SJCRH30 (cell line): Measurements from ENCODE around the gene SPATA16. TPM values are rescaled to one million over a fixed set of nuclear protein-coding genes. Genes with fewer than 3 reads are reported as not detected.

Experiments used
- DNase-seq, 2 experiments: peaks; one replicate each; pipeline ENCODE4 v3.0.0-alpha.2; 2015 to 2020
- H3K27ac ChIP-seq: fragments of 250-450 bp; sonication (Bioruptor Pico); 2 replicates; pipeline ENCODE4 v1.5.1; 2020; ENCODE audit warnings: mild to moderate bottlenecking, moderate library complexity
- H3K27me3 ChIP-seq: fragments of 250-450 bp; sonication (Bioruptor Pico); 2 replicates; pipeline ENCODE4 v1.5.1; 2020; ENCODE audit warnings: mild to moderate bottlenecking, moderate library complexity
- H3K36me3 ChIP-seq: fragments of 250-450 bp; sonication (Bioruptor Pico); 2 replicates; pipeline ENCODE4 v1.5.1; 2020; ENCODE audit warnings: mild to moderate bottlenecking, moderate library complexity
- H3K4me1 ChIP-seq: fragments of 250-450 bp; sonication (Bioruptor Pico); 2 replicates; pipeline ENCODE4 v1.5.1; 2020; ENCODE audit warnings: mild to moderate bottlenecking, moderate library complexity
- H3K4me3 ChIP-seq: fragments of 250-450 bp; sonication (Bioruptor Pico); 2 replicates; pipeline ENCODE4 v1.5.1; 2020; ENCODE audit warnings: mild to moderate bottlenecking, moderate library complexity
- H3K9me3 ChIP-seq: fragments of 250-450 bp; sonication (Bioruptor Pico); replicated peaks from 2 replicates; pipeline ENCODE4 v1.5.1; 2020; ENCODE audit warnings: mild to moderate bottlenecking, moderate library complexity
- total RNA-seq: library from RNA; depleted of rRNA; stranded (reverse); fragments of >200 nt; shearing (Covaris generic); gene quantifications from 2 replicates; pipeline ENCODE4 v1.2.3, GENCODE V29; 2014

The SPATA16 gene
- total RNA-seq, 1 experiment from 2014 or later, result not detected

GRCh38 chr3:173003956-173004355 is 137.1 kb downstream of the SPATA16 start:
- H3K27ac ChIP-seq, result no peak overlapping the region
- DNase-seq, result no peak
- no peaks in the 10 kb centered on the region for H3K9me3 ChIP-seq
- no peaks in the 10 kb centered on the region for H3K27me3 ChIP-seq
- H3K4me1 ChIP-seq, result no peaks in the 10 kb centered on the region
- H3K4me3 ChIP-seq, result no peak overlapping the region
- H3K36me3 ChIP-seq, result no peaks in the 10 kb centered on the region

GRCh38 chr3:173003471-173003870 is 137.6 kb downstream of the SPATA16 start:
- H3K4me3 ChIP-seq, result no peak overlapping the region
- no peaks in the 10 kb centered on the region for H3K4me1 ChIP-seq
- H3K9me3 ChIP-seq, result no peaks in the 10 kb centered on the region
- no peaks in the 10 kb centered on the region for H3K27me3 ChIP-seq
- H3K27ac ChIP-seq, result no peak overlapping the region
- no peak for DNase-seq
- H3K36me3 ChIP-seq, result no peaks in the 10 kb centered on the region

- Histone ChIP-seq H3K36me3 (no peaks in the 10 kb centered on the region), H3K9me3 (no peaks in the 10 kb centered on the region), H3K27ac (no peak overlapping the region), H3K4me3 (no peak overlapping the region), H3K4me1 (no peaks in the 10 kb centered on the region), H3K27me3 (no peaks in the 10 kb centered on the region)
- no peak for DNase-seq
Measured at GRCh38 chr3:173001622-173002021, 139.4 kb downstream of the SPATA16 start.

DNA sequence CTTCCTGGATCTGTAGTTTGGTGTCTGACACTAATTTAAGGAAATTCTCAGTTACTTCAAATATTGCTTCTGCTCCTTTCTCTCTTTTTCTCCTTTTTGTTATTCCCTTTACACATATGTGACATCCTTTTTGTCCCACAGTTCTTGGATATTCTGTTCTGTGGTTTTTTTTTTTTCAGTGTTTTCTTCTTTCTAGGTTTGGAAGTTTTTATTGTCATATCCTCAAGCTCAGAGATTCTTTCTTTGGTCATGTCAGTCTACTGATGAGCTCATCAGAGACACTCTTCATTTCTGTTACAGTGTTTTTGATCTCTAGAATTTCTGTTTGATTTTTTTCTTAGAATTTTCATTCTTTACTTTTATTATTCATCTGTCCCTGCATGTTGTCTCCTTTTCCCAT is 140.5 kb downstream of the SPATA16 start:
- no peaks in the 10 kb centered on the region for H3K36me3 ChIP-seq
- DNase-seq, result no peak
- no peaks in the 10 kb centered on the region for H3K27me3 ChIP-seq
- H3K4me3 ChIP-seq, result no peak overlapping the region
- H3K9me3 ChIP-seq, result no peaks in the 10 kb centered on the region
- H3K4me1 ChIP-seq, result no peaks in the 10 kb centered on the region
- no peak overlapping the region for H3K27ac ChIP-seq

DNA sequence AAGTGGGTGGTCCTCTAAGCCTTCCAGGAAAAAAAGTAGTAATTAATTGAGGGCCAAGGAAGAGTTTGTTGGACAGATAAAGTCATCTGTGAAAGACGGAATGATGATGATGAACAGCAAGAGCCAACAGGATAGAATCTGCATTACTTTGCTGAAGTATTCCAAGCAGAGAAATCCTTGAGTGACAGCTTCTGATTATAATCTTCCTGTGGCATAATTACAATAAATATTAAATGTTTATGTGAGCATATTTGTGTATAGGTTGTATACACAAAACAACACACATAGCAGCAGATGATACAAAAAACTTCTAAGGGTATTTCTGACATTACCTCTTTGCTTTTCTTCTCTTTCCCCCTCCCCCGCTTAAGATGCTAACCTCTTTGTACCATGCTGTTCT is 147.6 kb downstream of the SPATA16 start:
- no peak overlapping the region for H3K4me3 ChIP-seq
- no peaks in the 10 kb centered on the region for H3K4me1 ChIP-seq
- no peak for DNase-seq
- no peaks in the 10 kb centered on the region for H3K36me3 ChIP-seq
- H3K9me3 ChIP-seq, result no peaks in the 10 kb centered on the region
- H3K27me3 ChIP-seq, result no peaks in the 10 kb centered on the region
- H3K27ac ChIP-seq, result no peak overlapping the region

DNA sequence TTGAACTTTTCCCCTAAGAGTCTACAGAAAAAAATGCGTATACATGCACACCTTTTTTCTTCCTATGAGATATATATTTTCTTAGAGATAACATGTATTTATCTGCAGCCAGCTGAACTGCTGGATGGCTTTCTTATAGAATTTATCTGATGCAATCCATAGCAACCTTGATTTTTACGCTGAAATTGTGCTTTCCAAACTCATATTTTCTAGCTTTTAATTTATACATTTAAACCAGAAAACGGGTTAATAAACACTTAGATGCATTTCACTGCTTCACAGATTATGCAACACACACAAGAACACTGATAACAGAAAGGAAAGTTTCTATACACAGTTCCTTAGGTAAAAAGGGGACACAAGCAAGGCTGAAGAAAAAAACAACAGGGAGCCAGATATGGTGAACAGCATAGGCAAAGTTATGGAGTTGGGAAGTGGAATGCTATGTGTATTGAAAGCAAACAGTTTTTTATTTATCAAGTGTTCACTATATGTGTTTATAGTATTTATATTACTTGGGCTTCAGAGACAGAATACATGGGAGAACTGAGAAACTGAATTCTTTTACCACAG is 149.5 kb downstream of the SPATA16 start:
- no peak for DNase-seq
- Histone ChIP-seq H3K4me3 (no peak overlapping the region), H3K36me3 (no peaks in the 10 kb centered on the region), H3K4me1 (no peaks in the 10 kb centered on the region), H3K9me3 (no peaks in the 10 kb centered on the region), H3K27me3 (no peaks in the 10 kb centered on the region), H3K27ac (no peak overlapping the region)

GRCh38 chr3:172989373-172989772 is 151.7 kb downstream of the SPATA16 start:
- H3K4me1 ChIP-seq, result no peaks in the 10 kb centered on the region
- no peak overlapping the region for H3K27ac ChIP-seq
- no peaks in the 10 kb centered on the region for H3K27me3 ChIP-seq
- H3K36me3 ChIP-seq, result no peaks in the 10 kb centered on the region
- no peaks in the 10 kb centered on the region for H3K9me3 ChIP-seq
- DNase-seq, result no peak
- H3K4me3 ChIP-seq, result no peak overlapping the region

- Histone ChIP-seq H3K4me3 (no peak overlapping the region), H3K36me3 (no peaks in the 10 kb centered on the region), H3K4me1 (no peaks in the 10 kb centered on the region), H3K27ac (no peak overlapping the region), H3K9me3 (no peaks in the 10 kb centered on the region), H3K27me3 (no peaks in the 10 kb centered on the region)
- DNase-seq, result peak; percentile 2 to 19
Measured at GRCh38 chr3:172987273-172987672, 153.8 kb downstream of the SPATA16 start.

DNA sequence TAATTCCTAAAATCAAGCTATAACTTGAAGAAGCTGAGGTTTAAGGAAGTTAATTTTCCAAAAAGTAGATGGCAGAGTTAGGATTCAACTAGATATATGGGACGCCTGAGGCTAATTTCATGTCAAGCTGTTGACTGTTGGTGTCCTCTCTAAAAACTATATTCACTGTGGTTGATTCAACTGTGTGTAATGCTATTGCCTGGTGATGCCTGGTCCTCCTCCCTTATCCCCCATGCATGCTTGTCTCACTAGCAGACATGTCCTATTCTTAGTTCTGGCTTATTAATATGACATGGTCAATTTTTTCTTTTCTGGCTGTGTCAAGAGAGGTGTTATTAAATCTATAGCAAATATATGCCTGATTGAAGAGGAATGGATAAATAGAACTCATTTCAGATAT is 156.1 kb downstream of the SPATA16 start:
- no peak for DNase-seq
- Histone ChIP-seq H3K4me3 (no peak overlapping the region), H3K9me3 (no peaks in the 10 kb centered on the region), H3K27me3 (no peaks in the 10 kb centered on the region), H3K27ac (no peak overlapping the region), H3K4me1 (no peaks in the 10 kb centered on the region), H3K36me3 (no peaks in the 10 kb centered on the region)

GRCh38 chr3:172982736-172983364 is 158.2 kb downstream of the SPATA16 start:
- DNase-seq, result peak in 1 of 2 experiments; percentile 18
- H3K27ac ChIP-seq, result no peak overlapping the region
- H3K4me3 ChIP-seq, result no peak overlapping the region
- H3K36me3 ChIP-seq, result no peaks in the 10 kb centered on the region
- H3K27me3 ChIP-seq, result no peaks in the 10 kb centered on the region
- no peaks in the 10 kb centered on the region for H3K4me1 ChIP-seq
- no peaks in the 10 kb centered on the region for H3K9me3 ChIP-seq

GRCh38 chr3:172981407-172981983 is 159.5 kb downstream of the SPATA16 start:
- DNase-seq, result no peak
- Histone ChIP-seq H3K9me3 (no peaks in the 10 kb centered on the region), H3K27me3 (no peaks in the 10 kb centered on the region), H3K4me1 (no peaks in the 10 kb centered on the region), H3K36me3 (no peaks in the 10 kb centered on the region), H3K27ac (no peak overlapping the region), H3K4me3 (no peak overlapping the region)

GRCh38 chr3:172980849-172981248 is 160.2 kb downstream of the SPATA16 start:
- Histone ChIP-seq H3K4me3 (no peak overlapping the region), H3K9me3 (no peaks in the 10 kb centered on the region), H3K27ac (no peak overlapping the region), H3K4me1 (no peaks in the 10 kb centered on the region), H3K27me3 (no peaks in the 10 kb centered on the region), H3K36me3 (no peaks in the 10 kb centered on the region)
- DNase-seq, result no peak

GRCh38 chr3:172977696-172978095 is 163.3 kb downstream of the SPATA16 start:
- H3K4me3 ChIP-seq, result no peak overlapping the region
- no peaks in the 10 kb centered on the region for H3K4me1 ChIP-seq
- no peaks in the 10 kb centered on the region for H3K9me3 ChIP-seq
- H3K36me3 ChIP-seq, result no peaks in the 10 kb centered on the region
- no peaks in the 10 kb centered on the region for H3K27me3 ChIP-seq
- no peak overlapping the region for H3K27ac ChIP-seq
- no peak for DNase-seq

- H3K27me3 ChIP-seq, result no peaks in the 10 kb centered on the region
- no peaks in the 10 kb centered on the region for H3K9me3 ChIP-seq
- no peak overlapping the region for H3K4me3 ChIP-seq
- H3K4me1 ChIP-seq, result no peaks in the 10 kb centered on the region
- H3K36me3 ChIP-seq, result no peaks in the 10 kb centered on the region
- DNase-seq, result no peak
- no peak overlapping the region for H3K27ac ChIP-seq
Measured at GRCh38 chr3:172974969-172975368, 166.1 kb downstream of the SPATA16 start.

- Histone ChIP-seq H3K27ac (no peak overlapping the region), H3K4me3 (no peak overlapping the region), H3K27me3 (no peaks in the 10 kb centered on the region), H3K9me3 (no peaks in the 10 kb centered on the region), H3K4me1 (no peaks in the 10 kb centered on the region), H3K36me3 (no peaks in the 10 kb centered on the region)
- no peak for DNase-seq
Measured at GRCh38 chr3:172973799-172974198, 167.2 kb downstream of the SPATA16 start.

- Histone ChIP-seq H3K27me3 (no peaks in the 10 kb centered on the region), H3K4me1 (no peaks in the 10 kb centered on the region), H3K36me3 (no peaks in the 10 kb centered on the region), H3K9me3 (no peaks in the 10 kb centered on the region), H3K4me3 (no peak overlapping the region), H3K27ac (no peak overlapping the region)
- no peak for DNase-seq
Measured at GRCh38 chr3:172972717-172973116, 168.3 kb downstream of the SPATA16 start.
